Measurements from ENCODE around the gene AIRE. TPM values are rescaled to one million over a fixed set of nuclear protein-coding genes. Genes with fewer than 3 reads are reported as not detected.

AIRE gene
- total RNA-seq, 2 donors from 2014 or later: not detected

- DNase-seq (ENCODE audit: low spot score): no peak
- intact Hi-C loops (cut with DNase I): no loop called here
- TF ChIP-seq CTCF (IDR thresholded peaks at IDR 0.05) (no peak), POLR2A (IDR thresholded peaks at IDR 0.05) (no peak)
- Histone ChIP-seq H3K9me3 (no peaks in the 10 kb centered on the region), H3K27ac (no peak overlapping the region), H3K4me1 (replicated peaks) (no peaks in the 10 kb centered on the region), H3K4me3 (no peak overlapping the region), H3K36me3 (peaks cover 3 to 5% of the 10 kb centered on the region in 2 donors), H3K27me3 (replicated peaks; ENCODE audit: insufficient read depth) (no peaks in the 10 kb centered on the region)
- WGBS: 86% methylated on average over 12 of the region's 13 CpGs
These were observed 40.6 kb downstream of the AIRE start for GRCh38 chr21:44326272-44326647.

- no peak for DNase-seq (ENCODE audit: low spot score)
- no peak overlapping the region for H3K4me3 ChIP-seq
- H3K27me3 ChIP-seq (replicated peaks; ENCODE audit: insufficient read depth): no peaks in the 10 kb centered on the region
- H3K27ac ChIP-seq: no peak overlapping the region
- no peaks in the 10 kb centered on the region for H3K4me1 ChIP-seq (replicated peaks)
- peaks cover 3% of the 10 kb centered on the region in 2 donors for H3K36me3 ChIP-seq
- 86% methylated on average over 22 of the region's 26 CpGs for WGBS
- no peaks in the 10 kb centered on the region for H3K9me3 ChIP-seq
- TF ChIP-seq POLR2AphosphoS5 (IDR thresholded peaks at IDR 0.05) (no peak), POLR2A (IDR thresholded peaks at IDR 0.05) (no peak), CTCF (IDR thresholded peaks at IDR 0.05) (peak in 1 of 4 experiments; percentile 15)
- intact Hi-C loops (cut with DNase I): no loop called here
These were observed 41.3 kb downstream of the AIRE start for GRCh38 chr21:44326716-44327602.

DNA sequence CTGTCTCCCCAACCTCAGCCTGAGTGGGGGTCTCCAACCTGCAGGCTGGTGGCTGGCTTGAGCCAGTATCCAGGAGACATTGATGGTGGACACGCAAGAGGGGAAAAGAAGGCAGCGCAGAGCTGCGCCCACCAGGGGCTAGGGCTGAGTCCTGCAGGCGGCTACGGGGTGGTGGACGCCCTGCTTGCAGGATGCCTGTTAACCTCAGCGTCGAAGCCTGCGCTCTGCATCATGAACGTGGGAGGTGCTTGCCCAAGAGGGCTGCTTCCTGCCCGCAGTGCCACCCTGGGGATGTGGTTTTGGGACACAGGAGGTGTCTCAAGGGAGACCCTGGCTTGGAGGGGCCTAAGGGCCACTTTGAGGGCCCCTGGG lies 41.9 kb downstream of the AIRE start:
- Histone ChIP-seq H3K4me3 (no peak overlapping the region), H3K36me3 (peaks cover 0 to 3% of the 10 kb centered on the region in 2 donors), H3K27ac (no peak overlapping the region), H3K27me3 (replicated peaks; ENCODE audit: insufficient read depth) (no peaks in the 10 kb centered on the region), H3K4me1 (replicated peaks) (no peaks in the 10 kb centered on the region), H3K9me3 (no peaks in the 10 kb centered on the region)
- TF ChIP-seq POLR2A (IDR thresholded peaks at IDR 0.05): no peak
- no peak for TF ChIP-seq CTCF (IDR thresholded peaks at IDR 0.05)
- TF ChIP-seq POLR2AphosphoS5 (IDR thresholded peaks at IDR 0.05): no peak
- DNase-seq (ENCODE audit: low spot score): no peak
- 93% methylated on average over 7 of the region's 11 CpGs for WGBS
- intact Hi-C loops (cut with DNase I): no loop called here

DNA sequence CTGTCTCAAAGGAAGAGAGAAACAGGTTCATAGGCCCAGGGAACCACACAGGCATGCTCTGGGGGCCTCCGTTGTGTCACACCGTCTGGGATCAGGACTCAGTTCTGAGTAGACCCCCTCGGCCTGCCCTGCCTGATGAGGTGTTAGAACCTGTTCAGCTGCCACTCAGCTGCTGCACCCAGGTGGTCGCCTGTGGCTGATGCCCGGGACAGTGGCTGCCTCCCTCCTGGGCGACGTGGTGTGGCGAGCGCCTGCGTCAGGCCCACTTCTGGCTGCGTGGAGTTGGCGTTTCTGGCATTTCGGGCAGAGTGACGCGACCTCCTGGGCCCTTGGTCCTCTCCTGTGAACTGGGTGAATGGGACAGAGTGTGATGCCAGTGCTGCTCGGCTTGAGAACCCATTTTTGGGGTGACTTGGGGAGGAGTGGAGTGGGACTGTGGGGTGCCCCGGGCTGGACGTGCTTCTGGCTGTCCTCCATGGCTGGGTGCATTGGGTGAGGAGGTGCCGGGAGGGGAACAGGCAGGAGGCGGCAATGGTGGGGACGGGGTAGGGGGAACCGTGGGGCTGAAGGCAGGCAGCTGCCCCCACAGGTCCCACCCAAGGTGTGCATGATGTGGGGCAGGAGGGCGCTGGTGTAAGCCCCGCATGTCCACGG lies 42.7 kb downstream of the AIRE start:
- intact Hi-C loops (cut with DNase I): no loop called here
- Histone ChIP-seq H3K9me3 (no peaks in the 10 kb centered on the region), H3K36me3 (peaks cover 0 to 2% of the 10 kb centered on the region in 2 donors), H3K4me1 (replicated peaks) (no peaks in the 10 kb centered on the region), H3K4me3 (no peak overlapping the region), H3K27ac (no peak overlapping the region), H3K27me3 (replicated peaks; ENCODE audit: insufficient read depth) (no peaks in the 10 kb centered on the region)
- DNase-seq (ENCODE audit: low spot score): no peak
- no peak for TF ChIP-seq CTCF (IDR thresholded peaks at IDR 0.05)
- TF ChIP-seq POLR2AphosphoS5 (IDR thresholded peaks at IDR 0.05): no peak
- no peak for TF ChIP-seq POLR2A (IDR thresholded peaks at IDR 0.05)
- WGBS: 71% methylated on average over 17 of the region's 25 CpGs
